HT-29 (cell line): ENCODE data around the gene CDH23. TPM values are rescaled to one million over a fixed set of nuclear protein-coding genes. Genes with fewer than 3 reads are reported as not detected.

Source experiments
- DNase-seq: peaks from one replicate; pipeline ENCODE4 v3.0.0-alpha.2; 2015; ENCODE audit warnings: low spot score
- total RNA-seq: library from RNA; depleted of rRNA; stranded (reverse); fragments of >200 nt; shearing (Covaris generic); gene quantifications from 2 replicates; pipeline ENCODE4 v1.2.3, GENCODE V29; 2014

CDH23 gene
- total RNA-seq, 1 experiment from 2014 or later: 0.05 TPM

- no peak for DNase-seq
These were observed 116.8 kb downstream of the CDH23 start for GRCh38 chr10:71513540-71513853.

DNA sequence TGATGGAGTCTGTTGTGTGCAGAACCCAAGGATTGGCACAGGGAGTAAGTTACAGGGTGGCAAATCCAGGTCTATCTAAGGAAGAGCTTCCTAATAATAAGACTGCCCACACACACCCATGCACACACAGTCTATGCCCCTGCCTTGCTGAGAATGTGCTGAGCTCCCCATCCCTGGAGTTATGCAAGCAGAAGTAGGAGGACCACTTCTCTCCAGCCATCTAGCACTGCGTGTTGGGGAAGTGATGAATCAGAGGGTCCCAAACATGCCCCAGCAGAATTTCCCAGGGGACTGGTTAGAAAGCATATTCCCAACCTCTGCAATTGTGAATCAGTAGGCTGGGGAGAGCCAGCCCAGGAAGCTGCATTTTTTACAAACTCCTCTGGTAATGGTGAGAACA is 117.2 kb downstream of the CDH23 start:
- DNase-seq: no peak

DNA sequence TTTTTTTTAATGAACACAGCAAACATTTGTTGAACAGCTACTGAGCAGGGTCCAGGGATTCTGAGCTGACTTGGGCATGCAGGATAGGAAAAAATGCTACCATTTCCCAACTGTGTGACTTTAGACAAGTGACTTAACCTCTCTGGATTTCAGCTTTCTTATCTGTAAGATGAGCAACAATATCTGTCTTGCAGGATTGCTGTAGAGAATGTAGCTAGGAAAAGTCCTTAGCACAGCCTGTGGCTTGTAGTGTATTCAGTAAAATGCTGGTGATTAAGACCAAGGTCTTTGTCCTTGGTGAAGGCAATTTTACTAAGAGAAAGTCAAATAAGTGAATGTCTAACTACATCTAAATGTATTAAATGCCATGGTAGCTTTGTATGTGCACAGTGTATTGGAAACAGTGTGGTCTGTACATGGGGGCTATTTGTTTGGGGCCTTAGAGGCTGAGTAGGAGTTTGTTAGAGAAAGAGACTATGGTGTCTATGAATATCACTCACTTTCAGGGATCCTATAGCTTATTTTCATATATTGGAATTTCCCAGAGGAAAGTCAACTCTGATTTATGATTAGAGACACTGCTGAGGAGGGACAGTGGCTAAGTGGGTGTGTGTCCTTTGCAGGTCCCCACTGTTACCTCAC is 118.9 kb downstream of the CDH23 start:
- DNase-seq: no peak

GRCh38 chr10:71516890-71517289 is 120.2 kb downstream of the CDH23 start:
- no peak for DNase-seq

GRCh38 chr10:71517298-71518169 is 120.8 kb downstream of the CDH23 start:
- no peak for DNase-seq

GRCh38 chr10:71520042-71520441 is 123.3 kb downstream of the CDH23 start:
- DNase-seq: no peak

- DNase-seq: no peak
These were observed 125.1 kb downstream of the CDH23 start for GRCh38 chr10:71521504-71522441.

DNA sequence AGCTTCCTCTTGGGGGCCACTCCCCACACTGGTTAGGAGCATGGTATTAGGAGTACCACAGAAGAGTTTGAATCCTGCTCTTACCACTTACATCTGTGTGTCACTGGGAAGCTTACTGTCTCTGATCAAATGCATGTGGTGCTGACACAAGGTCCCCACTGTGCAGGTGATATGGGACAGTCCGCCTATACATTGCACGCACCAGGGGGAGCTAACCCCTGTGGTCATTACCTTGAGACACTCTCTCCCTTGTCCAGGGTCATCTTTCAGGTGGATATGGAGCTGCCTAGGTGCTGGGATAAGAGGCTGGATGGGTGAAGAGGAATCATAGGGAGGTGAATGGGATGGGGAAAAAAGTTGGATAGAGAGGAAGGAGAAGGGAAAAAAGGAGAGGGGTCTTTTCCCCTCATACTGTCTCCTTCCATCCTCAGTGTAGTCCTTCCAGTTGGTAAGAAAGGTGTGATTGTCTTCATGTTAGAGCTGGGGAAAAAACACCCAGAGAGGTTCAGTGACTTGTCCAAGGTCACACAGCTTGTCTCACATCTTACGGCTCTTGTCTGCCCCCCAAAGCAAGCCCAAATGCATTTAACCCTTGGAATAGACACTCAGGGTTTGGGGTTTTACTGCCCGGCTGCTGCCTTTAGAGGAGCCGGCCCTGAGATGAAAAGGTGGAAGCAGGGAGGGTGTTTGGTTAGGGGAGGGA is 125.9 kb downstream of the CDH23 start:
- DNase-seq: peak; percentile 26

DNA sequence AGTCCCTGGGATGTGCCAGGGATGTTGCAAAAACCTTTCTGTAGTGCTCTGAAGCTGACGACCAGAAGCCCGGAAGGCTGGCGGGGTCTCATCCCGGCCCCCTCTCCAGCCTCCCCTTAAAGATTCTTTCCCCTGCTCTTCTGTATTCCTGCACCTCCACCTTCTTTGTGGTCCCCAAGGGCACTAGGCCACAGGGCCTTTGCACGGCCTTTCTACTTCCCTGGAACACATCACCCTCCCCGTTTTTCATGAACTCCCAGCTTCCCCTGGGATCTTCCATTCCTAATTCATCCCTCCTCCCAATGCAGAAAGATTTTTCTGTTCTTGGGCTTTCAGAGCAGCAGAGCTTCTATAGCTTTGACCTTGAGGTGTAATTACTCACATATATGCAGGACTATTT is 127.0 kb downstream of the CDH23 start:
- DNase-seq: no peak

- DNase-seq: no peak
These were observed 128.4 kb downstream of the CDH23 start for GRCh38 chr10:71525092-71525491.

DNA sequence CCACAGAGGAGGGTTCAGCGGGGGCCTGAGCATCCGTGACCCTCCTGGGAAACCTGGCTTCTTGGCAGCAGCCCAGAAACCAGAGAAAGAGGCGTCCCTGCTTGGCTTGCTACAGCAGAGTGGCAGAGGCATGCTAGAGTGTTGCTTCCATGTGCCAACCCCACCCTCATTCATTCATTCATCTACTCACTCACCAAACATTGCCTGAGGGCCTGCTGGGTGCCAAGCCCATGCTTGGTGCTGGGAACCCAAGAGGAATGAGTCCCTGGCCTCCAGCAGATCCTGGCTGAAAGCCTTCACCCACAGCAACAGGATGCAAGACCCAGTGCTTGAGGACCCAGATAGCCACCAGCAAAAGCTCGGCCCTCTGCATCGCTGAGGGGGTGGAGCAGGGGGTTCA is 129.0 kb downstream of the CDH23 start:
- DNase-seq: no peak

DNA sequence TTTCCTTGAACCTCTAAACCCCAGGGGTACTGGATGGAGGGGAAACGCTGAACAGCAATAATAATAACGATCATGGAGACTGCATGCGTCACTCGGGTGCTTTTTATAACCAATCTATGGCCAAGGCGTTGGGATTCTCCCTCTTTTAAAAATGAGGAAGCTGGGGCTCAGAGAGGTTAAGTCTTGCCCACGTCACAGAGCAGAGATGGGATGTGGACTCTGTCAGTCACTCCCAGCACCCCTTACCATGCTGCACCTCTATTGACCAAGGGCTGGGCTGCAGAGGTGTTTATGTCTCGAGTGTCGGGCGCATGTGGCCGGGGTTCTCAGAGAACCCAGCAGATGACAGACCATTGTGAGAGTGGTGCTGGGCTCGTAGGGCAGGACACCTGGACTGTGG is 129.9 kb downstream of the CDH23 start:
- no peak for DNase-seq

GRCh38 chr10:71527135-71527534 is 130.4 kb downstream of the CDH23 start:
- DNase-seq: no peak

- no peak for DNase-seq
These were observed 131.9 kb downstream of the CDH23 start for GRCh38 chr10:71528371-71529206.

GRCh38 chr10:71529207-71529827 is 132.6 kb downstream of the CDH23 start:
- no peak for DNase-seq

DNA sequence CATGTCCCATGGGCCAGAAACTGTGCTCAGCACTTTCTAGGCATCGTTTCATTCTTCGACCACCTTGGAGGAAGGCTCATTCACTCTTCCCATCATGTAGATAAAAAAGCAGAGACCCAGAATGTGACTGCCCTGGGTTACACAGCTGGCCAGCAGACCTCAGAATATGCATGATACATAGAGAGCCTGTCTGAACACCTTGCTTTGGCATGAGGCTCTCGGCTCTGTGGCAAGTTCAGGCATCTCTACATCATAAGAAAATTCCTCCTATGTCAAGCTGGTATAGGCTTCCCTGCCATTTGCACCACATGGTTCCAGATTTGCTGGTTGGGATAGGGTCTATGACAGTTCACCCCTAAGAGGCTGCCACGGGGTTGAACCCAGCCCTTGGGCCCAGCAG is 134.1 kb downstream of the CDH23 start:
- DNase-seq: no peak

DNA sequence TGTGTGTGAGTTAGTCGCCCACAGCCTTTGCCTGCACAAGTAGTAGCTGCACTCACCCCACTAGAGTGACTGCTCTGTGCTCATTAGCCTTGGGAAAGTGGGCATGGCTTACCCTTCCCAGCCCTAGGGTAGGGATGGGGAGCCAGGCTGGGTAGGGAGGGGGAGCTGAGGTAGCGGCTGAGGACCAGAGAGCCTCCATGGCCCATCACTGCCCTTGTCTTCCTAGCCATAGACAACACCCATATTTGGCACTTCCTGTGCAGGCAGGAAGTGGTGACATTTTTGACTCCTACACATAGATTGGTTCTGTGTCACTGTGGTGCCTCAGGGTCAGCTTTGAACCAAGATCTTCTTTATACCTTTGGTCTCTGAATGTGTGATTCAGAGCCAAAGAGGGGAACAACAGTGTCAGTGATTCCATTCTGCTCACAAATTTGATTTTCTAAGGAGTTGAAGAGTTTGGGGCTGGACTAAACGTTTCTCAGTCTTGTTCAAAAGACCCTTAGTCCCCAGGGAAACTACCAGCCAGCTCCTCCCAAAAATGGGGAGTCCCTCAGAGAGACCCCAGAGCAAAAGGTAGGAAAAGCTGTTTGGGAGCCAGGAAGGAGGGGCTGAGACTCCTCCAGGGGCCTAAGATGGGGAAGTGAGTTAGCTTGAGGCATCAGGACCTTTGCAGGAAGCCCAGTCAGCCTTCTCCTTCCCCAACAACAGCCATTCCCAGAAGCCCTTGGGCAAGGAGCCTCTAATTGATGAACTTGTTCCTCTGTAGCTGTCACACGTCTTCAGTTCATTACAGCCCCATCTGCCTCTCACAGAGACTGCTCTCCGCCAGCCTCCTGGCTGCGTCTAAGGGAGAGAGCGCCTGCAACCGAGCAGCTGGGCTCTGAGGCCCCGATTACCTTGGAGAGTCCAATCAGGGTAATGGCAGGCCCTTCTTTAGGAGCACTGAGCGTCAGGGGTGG is 135.0 kb downstream of the CDH23 start:
- no peak for DNase-seq

DNA sequence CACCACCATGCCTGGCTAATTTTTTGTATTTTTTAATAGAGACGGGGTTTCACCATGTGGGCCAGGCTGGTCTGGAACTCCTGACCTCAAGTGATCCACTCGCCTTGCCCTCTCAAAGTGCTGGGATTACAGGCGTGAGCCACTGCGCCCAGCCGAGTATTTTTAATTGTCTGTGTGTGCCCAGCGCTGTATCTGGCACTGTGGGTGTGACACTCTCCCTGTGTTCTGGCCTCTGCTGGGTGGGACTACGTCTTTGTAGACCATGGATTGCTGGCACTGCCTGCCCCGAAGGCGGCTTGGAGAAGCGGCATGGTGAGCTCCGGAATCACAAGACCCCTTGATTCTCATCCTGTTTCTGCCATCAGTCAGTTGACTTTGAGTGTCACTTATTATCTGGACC is 136.2 kb downstream of the CDH23 start:
- no peak for DNase-seq

DNA sequence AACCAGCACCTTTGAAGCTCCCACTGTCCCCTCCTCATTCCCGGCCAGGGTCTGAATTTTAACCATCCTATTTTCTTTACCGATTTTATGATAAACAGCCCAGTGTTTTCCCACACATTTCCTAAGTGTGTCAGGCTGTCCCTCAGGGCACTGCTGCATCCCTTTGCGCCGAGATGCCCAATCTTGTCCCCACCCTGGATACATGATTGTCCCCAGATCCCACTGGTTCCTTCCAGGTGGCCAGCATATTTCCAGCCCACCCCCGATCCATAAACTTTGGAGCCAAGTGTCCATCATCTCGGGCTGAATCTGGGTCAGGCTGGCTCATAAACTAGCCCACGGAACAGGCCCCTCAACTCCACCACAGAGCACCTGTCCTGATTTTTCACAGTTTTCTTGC is 137.2 kb downstream of the CDH23 start:
- no peak for DNase-seq
